GM21515 (cell line): ENCODE results near the gene C5orf22.
"Not testable (repeated sequence)": the region's sequence is repeated elsewhere in the genome, so short reads cannot be mapped to it uniquely, and the experiment has no call there.

ENCODE experiments used
- ATAC-seq: cut with Tn5 transposase; IDR thresholded peaks from one replicate; pipeline ENCODE4 v1.9.1; 2021; ENCODE audit not compliant: unreplicated experiment

The C5orf22 gene

GRCh38 chr5:31598640-31599611 is 66.8 kb downstream of the C5orf22 start:
- no peak for ATAC-seq

GRCh38 chr5:31602305-31602704 is 70.2 kb downstream of the C5orf22 start:
- ATAC-seq: not testable (repeated sequence)

- no peak for ATAC-seq
Measured at GRCh38 chr5:31604240-31604639, 72.1 kb downstream of the C5orf22 start.

DNA sequence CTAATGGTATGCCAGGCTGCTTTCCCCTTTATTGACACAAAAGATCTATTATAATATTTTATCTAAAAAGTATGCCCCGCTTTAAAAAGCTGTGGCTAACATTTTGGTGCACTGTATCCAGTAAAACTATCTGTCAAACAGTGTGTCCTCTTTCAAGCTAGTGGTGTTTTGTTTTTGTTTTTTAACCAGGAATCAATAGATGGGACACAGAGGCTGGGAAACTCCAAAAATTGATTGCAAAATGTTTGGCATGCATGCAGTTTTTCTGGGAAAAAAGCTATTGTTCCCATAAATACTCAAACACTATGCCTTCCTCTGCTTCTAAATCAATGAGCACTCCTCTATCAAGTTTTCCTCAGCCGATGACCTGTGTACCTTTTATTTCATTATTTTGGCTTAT is 72.5 kb downstream of the C5orf22 start:
- no peak for ATAC-seq
